ENCODE results near the gene MTMR10. TPM values are rescaled to one million over a fixed set of nuclear protein-coding genes. Genes with fewer than 3 reads are reported as not detected.

Gene MTMR10
- total RNA-seq, 6 donors from 2014 or later = 28.6 to 48.7 (median 36.8) TPM

GRCh38 chr15:30990446-30991254, 778 bp downstream of the MTMR10 start:
- WGBS, 2 donors = 3 to 4% methylated on average over 20 to 24 of the region's 24 CpGs
- Histone ChIP-seq H3K4me1 (peaks cover 22 to 45% (median 31%) of the 10 kb centered on the region in 4 donors), H3K27ac (peak overlapping the region; percentile 92 to 99 (median 98)), H3K4me3 (peak overlapping the region; percentile 50 to 94 (median 74)), H3K27me3 (no peaks in the 10 kb centered on the region), H3K9me3 (no peaks in the 10 kb centered on the region), H3K36me3 (peaks cover 0 to 17% (median 5%) of the 10 kb centered on the region in 4 donors)
- no peak for DNase-seq
- no peak for TF ChIP-seq EP300 (IDR thresholded peaks at IDR 0.05)
- no peak for TF ChIP-seq CTCF (IDR thresholded peaks at IDR 0.05)
- TF ChIP-seq POLR2A (IDR thresholded peaks at IDR 0.05) = no peak
- no peak for TF ChIP-seq POLR2AphosphoS5 (IDR thresholded peaks at IDR 0.05)
- peak; percentile 19 to 28 for ATAC-seq (ENCODE audit: low FRiP score in 2 of 2)

- peaks cover 0 to 23% (median 5%) of the 10 kb centered on the region in 4 donors for H3K36me3 ChIP-seq
- peaks cover 28 to 51% (median 37%) of the 10 kb centered on the region in 4 donors for H3K4me1 ChIP-seq
- peak overlapping the region in 3 of 4 donors; percentile 57 to 94 (median 91) for H3K4me3 ChIP-seq
- H3K27ac ChIP-seq = peak overlapping the region in 3 of 4 donors; percentile 29 to 99 (median 92)
- TF ChIP-seq POLR2AphosphoS5 (IDR thresholded peaks at IDR 0.05) = no peak
- TF ChIP-seq CTCF (IDR thresholded peaks at IDR 0.05) = peak in 1 of 6 experiments; percentile 20
- no peak for TF ChIP-seq POLR2A (IDR thresholded peaks at IDR 0.05)
- no peak for TF ChIP-seq EP300 (IDR thresholded peaks at IDR 0.05)
- DNase-seq = no peak
- WGBS, 2 donors = 46 to 49% methylated on average over 2 of the region's 2 CpGs
- no peak for ATAC-seq (ENCODE audit: low FRiP score in 2 of 2)
- no peaks in the 10 kb centered on the region for H3K9me3 ChIP-seq
- H3K27me3 ChIP-seq = no peaks in the 10 kb centered on the region
Observed at GRCh38 chr15:30990036-30990435, 1.4 kb downstream of the MTMR10 start.

- peak; percentile 37 to 51 for ATAC-seq (ENCODE audit: low FRiP score in 2 of 2)
- Histone ChIP-seq H3K27ac (peak overlapping the region in 3 of 4 donors; percentile 19 to 67 (median 67)), H3K4me1 (peaks cover 47 to 62% (median 58%) of the 10 kb centered on the region in 4 donors), H3K4me3 (peak overlapping the region in 1 of 4 donors; percentile 3), H3K9me3 (no peaks in the 10 kb centered on the region), H3K27me3 (no peaks in the 10 kb centered on the region), H3K36me3 (peaks cover 2 to 35% (median 10%) of the 10 kb centered on the region in 4 donors)
- no peak for TF ChIP-seq CTCF (IDR thresholded peaks at IDR 0.05)
- no peak for TF ChIP-seq POLR2AphosphoS5 (IDR thresholded peaks at IDR 0.05)
- no peak for TF ChIP-seq EP300 (IDR thresholded peaks at IDR 0.05)
- TF ChIP-seq POLR2A (IDR thresholded peaks at IDR 0.05) = no peak
- no peak for DNase-seq
- WGBS, 2 donors = 15 to 30% methylated on average over 2 to 3 of the region's 3 CpGs
Observed at GRCh38 chr15:30985081-30985531, 6.3 kb downstream of the MTMR10 start.

- Histone ChIP-seq H3K27me3 (no peaks in the 10 kb centered on the region), H3K4me3 (peak overlapping the region in 1 of 4 donors; percentile 3), H3K9me3 (no peaks in the 10 kb centered on the region), H3K36me3 (peaks cover 2 to 39% (median 10%) of the 10 kb centered on the region in 4 donors), H3K27ac (peak overlapping the region in 3 of 4 donors; percentile 19 to 67 (median 67)), H3K4me1 (peaks cover 48 to 61% (median 57%) of the 10 kb centered on the region in 4 donors)
- WGBS, 2 donors = 36 to 42% methylated on average over 6 of the region's 6 CpGs
- TF ChIP-seq POLR2AphosphoS5 (IDR thresholded peaks at IDR 0.05) (no peak), POLR2A (IDR thresholded peaks at IDR 0.05) (no peak), EP300 (IDR thresholded peaks at IDR 0.05) (no peak), CTCF (IDR thresholded peaks at IDR 0.05) (no peak)
- ATAC-seq (ENCODE audit: low FRiP score in 2 of 2) (no peak), DNase-seq (no peak)
Observed at GRCh38 chr15:30984542-30984941, 6.9 kb downstream of the MTMR10 start.
